ENCODE results near the gene ZNF549. TPM values are rescaled to one million over a fixed set of nuclear protein-coding genes. Genes with fewer than 3 reads are reported as not detected.

Gene ZNF549
- total RNA-seq, 4 donors from 2014 or later, result 5.4 to 9.3 (median 5.7) TPM

DNA sequence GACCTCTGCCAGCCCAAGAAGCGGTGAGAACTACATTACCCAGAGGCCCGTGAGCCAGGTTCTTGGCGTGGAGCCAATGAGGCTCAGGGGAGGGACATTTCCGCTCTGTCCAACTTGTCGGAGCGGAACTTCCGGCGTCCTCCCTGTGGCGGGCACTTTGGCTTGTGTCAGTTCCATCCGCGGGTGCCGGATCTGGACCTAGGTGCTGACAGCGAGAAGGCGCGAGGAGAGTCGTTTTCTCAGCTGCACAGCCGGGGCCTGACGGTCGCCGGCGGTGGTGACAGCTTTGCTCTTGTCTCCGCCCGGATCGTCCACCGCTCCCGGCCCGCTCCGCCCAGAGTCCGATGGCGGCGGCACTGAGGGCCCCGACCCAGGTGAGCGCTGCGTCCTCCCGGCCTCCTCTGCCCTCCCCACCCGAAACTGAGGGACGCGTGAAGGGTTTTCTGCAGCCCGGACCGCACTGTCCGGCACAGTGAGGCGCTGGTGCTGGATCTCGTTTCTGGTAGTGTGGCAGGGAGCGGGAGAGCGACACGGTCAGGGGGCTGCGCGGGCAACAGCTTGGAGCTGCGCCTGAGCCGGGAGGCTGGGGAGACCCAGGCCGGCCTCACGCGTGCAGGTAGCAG, 72.7 kb downstream of the ZNF549 start, which contains the start of gene ZNF530:
Gene ZNF530 (plus strand): TSS at position 125 of the 623 bp plus-strand sequence. CDS start 4,461 bp downstream, outside the sequence.
- WGBS, 2 donors (ENCODE audit: low coverage in 1 of 2), result no CpG with 5 or more reads among the region's 53 CpGs

DNA sequence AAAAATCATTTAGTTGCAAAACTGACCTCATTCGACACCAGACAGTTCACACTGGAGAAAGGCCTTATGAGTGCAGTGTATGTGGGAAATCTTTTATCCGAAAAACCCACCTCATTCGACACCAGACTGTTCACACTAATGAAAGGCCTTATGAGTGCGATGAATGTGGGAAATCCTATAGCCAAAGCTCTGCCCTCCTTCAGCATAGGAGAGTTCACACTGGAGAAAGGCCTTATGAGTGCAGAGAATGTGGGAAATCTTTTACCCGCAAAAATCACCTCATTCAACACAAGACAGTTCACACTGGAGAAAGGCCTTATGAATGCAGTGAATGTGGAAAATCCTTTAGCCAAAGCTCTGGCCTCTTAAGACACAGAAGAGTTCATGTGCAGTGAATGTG, 79.8 kb downstream of the ZNF549 start:
- TF ChIP-seq EP300 (IDR thresholded peaks at IDR 0.05) (no peak), POLR2AphosphoS5 (IDR thresholded peaks at IDR 0.05) (no peak), POLR2A (IDR thresholded peaks at IDR 0.05) (no peak)
- TF ChIP-seq, protein P1, sequence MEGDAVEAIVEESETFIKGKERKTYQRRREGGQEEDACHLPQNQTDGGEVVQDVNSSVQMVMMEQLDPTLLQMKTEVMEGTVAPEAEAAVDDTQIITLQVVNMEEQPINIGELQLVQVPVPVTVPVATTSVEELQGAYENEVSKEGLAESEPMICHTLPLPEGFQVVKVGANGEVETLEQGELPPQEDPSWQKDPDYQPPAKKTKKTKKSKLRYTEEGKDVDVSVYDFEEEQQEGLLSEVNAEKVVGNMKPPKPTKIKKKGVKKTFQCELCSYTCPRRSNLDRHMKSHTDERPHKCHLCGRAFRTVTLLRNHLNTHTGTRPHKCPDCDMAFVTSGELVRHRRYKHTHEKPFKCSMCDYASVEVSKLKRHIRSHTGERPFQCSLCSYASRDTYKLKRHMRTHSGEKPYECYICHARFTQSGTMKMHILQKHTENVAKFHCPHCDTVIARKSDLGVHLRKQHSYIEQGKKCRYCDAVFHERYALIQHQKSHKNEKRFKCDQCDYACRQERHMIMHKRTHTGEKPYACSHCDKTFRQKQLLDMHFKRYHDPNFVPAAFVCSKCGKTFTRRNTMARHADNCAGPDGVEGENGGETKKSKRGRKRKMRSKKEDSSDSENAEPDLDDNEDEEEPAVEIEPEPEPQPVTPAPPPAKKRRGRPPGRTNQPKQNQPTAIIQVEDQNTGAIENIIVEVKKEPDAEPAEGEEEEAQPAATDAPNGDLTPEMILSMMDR (IDR thresholded peaks at IDR 0.05), result no peak
- Histone ChIP-seq H3K9me3 (peaks cover 0 to 97% (median 0%) of the 10 kb centered on the region in 3 donors), H3K27ac (no peak overlapping the region), H3K27me3 (no peaks in the 10 kb centered on the region), H3K36me3 (peaks cover 0 to 63% of the 10 kb centered on the region in 2 donors), H3K4me3 (no peak overlapping the region), H3K4me1 (no peaks in the 10 kb centered on the region)
- 88 to 98% methylated on average over 3 to 5 of the region's 5 CpGs for WGBS, 2 donors (ENCODE audit: low coverage in 1 of 2)
- no peak for ATAC-seq

More for the DNA sequence above, 72.7 kb downstream of the ZNF549 start, which contains the start of gene ZNF530:
- Histone ChIP-seq H3K27me3 (no peaks in the 10 kb centered on the region), H3K4me1 (peaks cover 2 to 21% (median 7%) of the 10 kb centered on the region in 3 donors), H3K36me3 (peaks cover 0 to 32% of the 10 kb centered on the region in 2 donors), H3K9me3 (peaks cover 0 to 35% (median 0%) of the 10 kb centered on the region in 3 donors), H3K27ac (peak within 1 kb of the TSS in 3 of 4 donors; percentile 9 to 69 (median 68)), H3K4me3 (peak within 1 kb of the TSS; percentile 82 to 90)
- ATAC-seq, result peak; percentile 97
- TF ChIP-seq, protein P1 (IDR thresholded peaks at IDR 0.05), result peak in 1 of 4 experiments; percentile 23
- TF ChIP-seq EP300 (IDR thresholded peaks at IDR 0.05) (no peak), POLR2A (IDR thresholded peaks at IDR 0.05) (no peak), POLR2AphosphoS5 (IDR thresholded peaks at IDR 0.05) (peak; percentile 89)

Other genes with a start within 250 kb of the ZNF549 start
- gene ZNF460, start 246.9 kb upstream of the ZNF549 start, total RNA-seq, result 10 to 100 TPM; 40.4 to 76.3 (median 65.3) TPM
- gene ZNF543, start 206.9 kb upstream of the ZNF549 start, total RNA-seq, result 10 to 100 TPM in 1 of 4 donors, 1 to 10 TPM in 3; 9.3 to 11.7 (median 9.7) TPM
- 10 to 100 TPM in 3 of 4 donors, 1 to 10 TPM in 1; 9.2 to 12.2 (median 10.9) TPM for gene ZNF304, start 176.1 kb upstream of the ZNF549 start, total RNA-seq
- 10 to 100 TPM in 3 of 4 donors, 1 to 10 TPM in 1; 9.0 to 17.0 (median 13.2) TPM for gene TRAPPC2B, start 163.8 kb upstream of the ZNF549 start, total RNA-seq
- 1 to 10 TPM; 1.0 to 4.8 (median 2.0) TPM for gene ZNF547, start 163.8 kb upstream of the ZNF549 start, total RNA-seq
- gene ZNF548, start 137.5 kb upstream of the ZNF549 start, total RNA-seq, result 10 to 100 TPM; 17.9 to 36.8 (median 21.8) TPM
- 10 to 100 TPM in 3 of 4 donors, 1 to 10 TPM in 1; 9.1 to 21.0 (median 11.9) TPM for gene ZNF17, start 116.2 kb upstream of the ZNF549 start, total RNA-seq
- gene ZNF749, start 92.0 kb upstream of the ZNF549 start, total RNA-seq, result 10 to 100 TPM in 1 of 4 donors, 1 to 10 TPM in 3; 4.8 to 10.6 (median 6.8) TPM
- 1 to 10 TPM in 2 of 4 donors, under 1 TPM in 2; 0.57 to 2.3 (median 1.5) TPM for gene VN1R1, start 70.2 kb upstream of the ZNF549 start, total RNA-seq
- gene ZNF772, start 49.8 kb upstream of the ZNF549 start, total RNA-seq, result 10 to 100 TPM in 2 of 4 donors, 1 to 10 TPM in 2; 5.8 to 15.5 (median 11.7) TPM
- gene ZNF419, start 39.6 kb upstream of the ZNF549 start, total RNA-seq, result 10 to 100 TPM in 2 of 4 donors, 1 to 10 TPM in 2; 6.4 to 30.8 (median 10.1) TPM
- gene ZNF773, start 27.4 kb upstream of the ZNF549 start, total RNA-seq, result 10 to 100 TPM in 3 of 4 donors, 1 to 10 TPM in 1; 5.1 to 22.1 (median 13.9) TPM
- 1 to 10 TPM; 4.8 to 5.7 (median 5.2) TPM for gene ZNF550, start 32.5 kb downstream of the ZNF549 start, total RNA-seq
- 1 to 10 TPM; 4.0 to 6.1 (median 5.7) TPM for gene ZNF416, start 51.6 kb downstream of the ZNF549 start, total RNA-seq
- gene ZIK1, start 56.8 kb downstream of the ZNF549 start, total RNA-seq, result 10 to 100 TPM in 1 of 4 donors, 1 to 10 TPM in 3; 4.4 to 14.5 (median 6.4) TPM
- gene ZNF530, start 72.5 kb downstream of the ZNF549 start, total RNA-seq, result 1 to 10 TPM; 1.4 to 6.3 (median 4.0) TPM
- gene ZNF134, start 86.9 kb downstream of the ZNF549 start, total RNA-seq, result 10 to 100 TPM; 23.4 to 33.1 (median 28.6) TPM
- gene ZNF211, start 105.8 kb downstream of the ZNF549 start, total RNA-seq, result 10 to 100 TPM in 3 of 4 donors, 1 to 10 TPM in 1; 8.3 to 16.8 (median 15.3) TPM
- gene ZSCAN4, start 141.6 kb downstream of the ZNF549 start, total RNA-seq, result not detected
- 1 to 10 TPM; 4.4 to 7.3 (median 6.7) TPM for gene ZNF551, start 154.6 kb downstream of the ZNF549 start, total RNA-seq
- 10 to 100 TPM in 1 of 4 donors, 1 to 10 TPM in 3; 3.8 to 12.6 (median 9.0) TPM for gene ZNF154, start 181.8 kb downstream of the ZNF549 start, total RNA-seq
- gene ZNF671, start 200.3 kb downstream of the ZNF549 start, total RNA-seq, result 10 to 100 TPM in 3 of 4 donors, 1 to 10 TPM in 1; 8.8 to 16.8 (median 11.7) TPM
- 10 to 100 TPM; 12.1 to 14.9 (median 13.3) TPM for gene ZNF776, start 219.5 kb downstream of the ZNF549 start, total RNA-seq
- 10 to 100 TPM; 12.8 to 20.7 (median 17.1) TPM for gene ZNF586, start 242.3 kb downstream of the ZNF549 start, total RNA-seq